HepG2 (cell line): ENCODE data around the gene CCDC88A. TPM values are rescaled to one million over a fixed set of nuclear protein-coding genes. Genes with fewer than 3 reads are reported as not detected.

Source experiments
- ATAC-seq: fragments of 200-7000 bp; cut with Tn5 transposase; 3 replicates; pipeline ENCODE4 v1.9.1; 2020; ENCODE audit warnings: mild to moderate bottlenecking, moderate library complexity
- BruUV-seq: library from RNA; stranded (reverse); fragments of 400-500 nt; replicated peaks from 2 replicates; lab custom pipeline; 2021; lab: Mats Ljungman, UMichigan
- CTCF ChIA-PET: fragments of 300-600 bp; formaldehyde crosslinking; extraction: SDS; loops from one replicate; lab custom pipeline; 2021; ENCODE audit warnings: low total read pairs, inconsistent platforms, low intra/inter-chr PET ratio; lab: Yijun Ruan, JAX
- POLR2A ChIA-PET: fragments of 350-600 bp; sonication (Branson Sonifier 250); formaldehyde crosslinking; loops from one replicate; lab custom pipeline; 2020; ENCODE audit warnings: antibody characterized with exemption, inconsistent platforms; lab: Yijun Ruan, JAX
- DNase-seq: peaks from one replicate; pipeline ENCODE4 v3.0.0-alpha.2; 2015; ENCODE audit warnings: low spot score
- FAIRE-seq: peaks from 3 replicates; lab custom pipeline; 2011; peaks lifted over from hg19 to GRCh38; lab: Jason Lieb, UNC
- H2AFZ ChIP-seq: one replicate; pipeline ENCODE4 v1.6.1; 2011; ENCODE audit warnings: low read length, inconsistent platforms
- H3K27ac ChIP-seq: fragments of 300-600 bp; 3 replicates; pipeline ENCODE4 v1.8.0; 2011; ENCODE audit warnings: mixed run types, mild to moderate bottlenecking, mixed read lengths, low read length, inconsistent platforms; ENCODE audit not compliant: insufficient read depth; ENCODE audit errors: extremely low read length
- H3K27me3 ChIP-seq, 2 experiments: fragments of 200-600 bp in 1 of 2; 2 replicates in 1 of 2; 3 replicates in 1 of 2; pipeline versions ENCODE4 v1.6.0 to v1.8.0; 2011; ENCODE audit warnings: low read length in 2 of 2, mild to moderate bottlenecking in 2 of 2, moderate library complexity in 2 of 2, inconsistent platforms in 1 of 2; ENCODE audit not compliant: insufficient read depth in 2 of 2, control insufficient read depth in 1 of 2
- H3K36me3 ChIP-seq, 2 experiments: fragments of 200-600 bp in 1 of 2; replicated peaks in 1 of 2; 2 replicates in 1 of 2; 3 replicates in 1 of 2; pipeline versions ENCODE4 v1.5.1 to v1.8.0; 2011; ENCODE audit warnings: low read length in 2 of 2, inconsistent platforms in 1 of 2; ENCODE audit not compliant: insufficient read depth in 2 of 2, control insufficient read depth in 1 of 2
- H3K4me1 ChIP-seq: 2 replicates; pipeline ENCODE4 v1.5.1; 2012; ENCODE audit warnings: low read length, inconsistent platforms; ENCODE audit not compliant: insufficient read depth
- H3K4me2 ChIP-seq: 2 replicates; pipeline ENCODE4 v1.6.0; 2011; ENCODE audit warnings: low read depth, low read length, inconsistent platforms
- H3K4me3 ChIP-seq, 3 experiments: fragments of 200-600 bp in 1 of 3; sonication (generic), shearing (Covaris generic) in 1 of 3; replicated peaks in 1 of 3; 2 replicates each; pipeline ENCODE4 v1.5.1; 2011 to 2016; ENCODE audit warnings: low read length in 3 of 3, inconsistent platforms in 2 of 3, low read depth in 2 of 3, mild to moderate bottlenecking in 2 of 3, control low read depth in 1 of 3, mixed read lengths in 1 of 3; ENCODE audit not compliant: insufficient read depth in 1 of 3
- H3K79me2 ChIP-seq: one replicate; pipeline ENCODE4 v1.6.1; 2011; ENCODE audit warnings: low read length, inconsistent platforms; ENCODE audit not compliant: insufficient read depth
- H3K9ac ChIP-seq: 2 replicates; pipeline ENCODE4 v1.6.0; 2011; ENCODE audit warnings: mild to moderate bottlenecking, low read depth, low read length, inconsistent platforms; ENCODE audit not compliant: insufficient read depth
- H3K9me3 ChIP-seq: 2 replicates; pipeline ENCODE4 v1.5.1; 2012; ENCODE audit warnings: mild to moderate bottlenecking, low read length
- H4K20me1 ChIP-seq: 2 replicates; pipeline ENCODE4 v1.6.0; 2011; ENCODE audit warnings: inconsistent platforms, mild to moderate bottlenecking, low read length, moderate library complexity; ENCODE audit not compliant: insufficient read depth
- CBX2 ChIP-seq, 2 experiments: fragments of 200-600 bp in 1 of 2; sonication (generic); formaldehyde crosslinking in 1 of 2; IDR thresholded peaks; 2 replicates each; pipeline versions ENCODE4 v1.7.0 to v1.8.1; 2018 to 2022; ENCODE audit warnings: low read depth in 2 of 2, low read length in 1 of 2, mild to moderate bottlenecking in 1 of 2, missing genetic modification reagents in 1 of 2
- JUN ChIP-seq: sonication (generic); formaldehyde crosslinking; IDR thresholded peaks from 2 replicates; pipeline ENCODE4 v1.4.0; 2020; ENCODE audit warnings: mild to moderate bottlenecking, missing genetic modification reagents
- KLF12 ChIP-seq: sonication (generic); formaldehyde crosslinking; IDR thresholded peaks from 2 replicates; pipeline ENCODE4 v1.4.0; 2020; ENCODE audit warnings: missing genetic modification reagents, borderline replicate concordance
- KMT2A ChIP-seq: sonication (generic); formaldehyde crosslinking; IDR thresholded peaks from 2 replicates; pipeline ENCODE4 v1.4.0; 2020; ENCODE audit warnings: missing genetic modification reagents
- RFX5 ChIP-seq: IDR thresholded peaks from 2 replicates; pipeline ENCODE4 v1.6.1; 2011; ENCODE audit warnings: low read depth, low read length, improper control_type of control experiment
- ZC3H4 ChIP-seq: sonication (generic); formaldehyde crosslinking; IDR thresholded peaks from 2 replicates; pipeline ENCODE4 v1.4.0; 2020; ENCODE audit warnings: missing genetic modification reagents, borderline replicate concordance
- ZNF143 ChIP-seq: sonication (generic); formaldehyde crosslinking; IDR thresholded peaks from 2 replicates; pipeline ENCODE4 v1.4.0; 2020; ENCODE audit warnings: missing genetic modification reagents
- ZNF253 ChIP-seq: sonication (generic); formaldehyde crosslinking; IDR thresholded peaks from 2 replicates; pipeline ENCODE4 v1.8.0; 2022; ENCODE audit warnings: mild to moderate bottlenecking, missing genetic modification reagents, borderline replicate concordance
- ZNF335 ChIP-seq: sonication (generic); formaldehyde crosslinking; IDR thresholded peaks from 2 replicates; pipeline ENCODE4 v1.4.0; 2020; ENCODE audit warnings: missing genetic modification reagents
- ZNF44 ChIP-seq: sonication (generic); formaldehyde crosslinking; IDR thresholded peaks from 2 replicates; pipeline ENCODE4 v1.5.1; 2020; ENCODE audit warnings: mild to moderate bottlenecking, missing genetic modification reagents
- ZNF501 ChIP-seq: sonication (generic); formaldehyde crosslinking; IDR thresholded peaks from 2 replicates; pipeline ENCODE4 v1.5.1; 2020; ENCODE audit warnings: mild to moderate bottlenecking, moderate library complexity, missing genetic modification reagents
- ZSCAN29 ChIP-seq: sonication (generic); formaldehyde crosslinking; conservative IDR thresholded peaks from 2 replicates; pipeline ENCODE4 v1.4.0; 2020; ENCODE audit warnings: mild to moderate bottlenecking, missing genetic modification reagents
- whole genome bisulfite sequencing: methylation state at CpG from one replicate; pipeline ENCODE4 v1.1.6; 2017; ENCODE audit warnings: low lambda C conversion rate; 5-methylcytosine and 5-hydroxymethylcytosine counted together
- in situ Hi-C: cut with HindIII; loops from 2 replicates; pipeline ENCODE4 v1.10.0; 2017; ENCODE audit warnings: low pct_unique_long_range_greater_than_20kb; ENCODE audit not compliant: extremely low pct_ligation_motif_present
- intact Hi-C: fragments of 100-400 bp; cut with micrococcal nuclease; formaldehyde crosslinking; loops from one replicate; pipeline ENCODE4 v1.10.0; 2022; ENCODE audit not compliant: unreplicated experiment
- polyA plus RNA-seq, 8 experiments: library from polyadenylated mRNA; depleted of rRNA in 3 of 8; stranded (reverse) in 7 of 8; unstranded in 1 of 8; fragments of >200 nt; fragmentation: Illumina TruSeq in 4 of 8; extraction: Trizol in 4 of 8; gene quantifications; 2 replicates each; pipeline versions ENCODE4 v1.2.1 to v1.2.3, GENCODE V29; 2011 to 2016; ENCODE audit warnings: low read depth in 4 of 8, missing spikeins in 1 of 8, mixed read lengths in 1 of 8; ENCODE audit not compliant: insufficient read depth in 1 of 8
- total RNA-seq, 5 experiments: library from RNA; depleted of rRNA; stranded (reverse); fragments of >200 nt; fragmentation: Illumina TruSeq; extraction: Trizol; gene quantifications; 2 replicates each; pipeline ENCODE4 v1.2.3, GENCODE V29; 2016; ENCODE audit warnings: low read depth in 1 of 5
- TF ChIP-seq, protein P1 (sequence below): sonication (generic); formaldehyde crosslinking; IDR thresholded peaks from 2 replicates; pipeline ENCODE4 v1.8.1; 2022; ENCODE audit warnings: low read depth, mild to moderate bottlenecking, missing genetic modification reagents
- TF ChIP-seq, protein P2 (sequence below): IDR thresholded peaks from 2 replicates; pipeline ENCODE4 v1.4.0; 2020; ENCODE audit warnings: mild to moderate bottlenecking, missing genetic modification reagents
- TF ChIP-seq, protein P3 (sequence below): sonication (generic); formaldehyde crosslinking; IDR thresholded peaks from 2 replicates; pipeline ENCODE4 v1.5.1; 2020; ENCODE audit warnings: missing genetic modification reagents, mild to moderate bottlenecking, borderline replicate concordance

The CCDC88A gene
- total and polyA plus RNA-seq, 2 of the 13 experiments (the other 11 are each of a cell fraction or from before 2014, with no cell fraction given): 43.2 to 84.1 TPM

DNA sequence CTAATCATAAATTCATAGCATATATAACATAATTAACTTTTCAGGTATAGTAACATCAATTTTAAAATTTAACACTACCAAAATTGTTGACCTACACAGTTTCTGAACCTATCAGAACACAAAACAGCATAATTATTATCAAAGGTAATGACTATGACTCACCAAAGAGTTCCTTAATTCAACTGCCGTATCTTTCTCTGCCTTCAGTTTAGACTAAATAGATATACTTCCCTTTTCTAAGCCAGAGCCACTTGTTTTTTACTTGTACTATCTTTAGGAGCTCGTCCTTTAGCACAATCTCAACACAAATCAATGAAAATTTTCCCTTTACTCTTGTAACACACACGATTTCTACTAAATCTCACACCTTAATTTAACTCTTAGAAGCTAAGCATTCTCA lies 54.4 kb downstream of the CCDC88A start:
- H3K4me2 ChIP-seq: no peak overlapping the region
- H3K27me3 ChIP-seq: no peaks in the 10 kb centered on the region
- H3K4me1 ChIP-seq: no peaks in the 10 kb centered on the region
- H2AFZ ChIP-seq: no peak overlapping the region
- no peaks in the 10 kb centered on the region for H3K9me3 ChIP-seq
- H3K27ac ChIP-seq: no peak overlapping the region
- WGBS: 94% methylated on average over 3 of the region's 3 CpGs
- TF ChIP-seq ZNF335 (CRISPR knock-in tag): no peak
- TF ChIP-seq RFX5: no peak
- TF ChIP-seq ZNF501: no peak
- TF ChIP-seq CBX2 (IDR thresholded peaks at IDR 0.05; ENCODE audit: low read depth, low read length): no peak
- TF ChIP-seq CBX2 (CRISPR knock-in tag; IDR thresholded peaks at IDR 0.05; ENCODE audit: low read depth): no peak
- TF ChIP-seq KLF12: no peak
- TF ChIP-seq, protein P1, sequence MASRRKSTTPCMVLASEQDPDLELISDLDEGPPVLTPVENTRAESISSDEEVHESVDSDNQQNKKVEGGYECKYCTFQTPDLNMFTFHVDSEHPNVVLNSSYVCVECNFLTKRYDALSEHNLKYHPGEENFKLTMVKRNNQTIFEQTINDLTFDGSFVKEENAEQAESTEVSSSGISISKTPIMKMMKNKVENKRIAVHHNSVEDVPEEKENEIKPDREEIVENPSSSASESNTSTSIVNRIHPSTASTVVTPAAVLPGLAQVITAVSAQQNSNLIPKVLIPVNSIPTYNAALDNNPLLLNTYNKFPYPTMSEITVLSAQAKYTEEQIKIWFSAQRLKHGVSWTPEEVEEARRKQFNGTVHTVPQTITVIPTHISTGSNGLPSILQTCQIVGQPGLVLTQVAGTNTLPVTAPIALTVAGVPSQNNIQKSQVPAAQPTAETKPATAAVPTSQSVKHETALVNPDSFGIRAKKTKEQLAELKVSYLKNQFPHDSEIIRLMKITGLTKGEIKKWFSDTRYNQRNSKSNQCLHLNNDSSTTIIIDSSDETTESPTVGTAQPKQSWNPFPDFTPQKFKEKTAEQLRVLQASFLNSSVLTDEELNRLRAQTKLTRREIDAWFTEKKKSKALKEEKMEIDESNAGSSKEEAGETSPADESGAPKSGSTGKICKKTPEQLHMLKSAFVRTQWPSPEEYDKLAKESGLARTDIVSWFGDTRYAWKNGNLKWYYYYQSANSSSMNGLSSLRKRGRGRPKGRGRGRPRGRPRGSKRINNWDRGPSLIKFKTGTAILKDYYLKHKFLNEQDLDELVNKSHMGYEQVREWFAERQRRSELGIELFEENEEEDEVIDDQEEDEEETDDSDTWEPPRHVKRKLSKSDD (CRISPR knock-in tag): no peak
- TF ChIP-seq, protein P2, sequence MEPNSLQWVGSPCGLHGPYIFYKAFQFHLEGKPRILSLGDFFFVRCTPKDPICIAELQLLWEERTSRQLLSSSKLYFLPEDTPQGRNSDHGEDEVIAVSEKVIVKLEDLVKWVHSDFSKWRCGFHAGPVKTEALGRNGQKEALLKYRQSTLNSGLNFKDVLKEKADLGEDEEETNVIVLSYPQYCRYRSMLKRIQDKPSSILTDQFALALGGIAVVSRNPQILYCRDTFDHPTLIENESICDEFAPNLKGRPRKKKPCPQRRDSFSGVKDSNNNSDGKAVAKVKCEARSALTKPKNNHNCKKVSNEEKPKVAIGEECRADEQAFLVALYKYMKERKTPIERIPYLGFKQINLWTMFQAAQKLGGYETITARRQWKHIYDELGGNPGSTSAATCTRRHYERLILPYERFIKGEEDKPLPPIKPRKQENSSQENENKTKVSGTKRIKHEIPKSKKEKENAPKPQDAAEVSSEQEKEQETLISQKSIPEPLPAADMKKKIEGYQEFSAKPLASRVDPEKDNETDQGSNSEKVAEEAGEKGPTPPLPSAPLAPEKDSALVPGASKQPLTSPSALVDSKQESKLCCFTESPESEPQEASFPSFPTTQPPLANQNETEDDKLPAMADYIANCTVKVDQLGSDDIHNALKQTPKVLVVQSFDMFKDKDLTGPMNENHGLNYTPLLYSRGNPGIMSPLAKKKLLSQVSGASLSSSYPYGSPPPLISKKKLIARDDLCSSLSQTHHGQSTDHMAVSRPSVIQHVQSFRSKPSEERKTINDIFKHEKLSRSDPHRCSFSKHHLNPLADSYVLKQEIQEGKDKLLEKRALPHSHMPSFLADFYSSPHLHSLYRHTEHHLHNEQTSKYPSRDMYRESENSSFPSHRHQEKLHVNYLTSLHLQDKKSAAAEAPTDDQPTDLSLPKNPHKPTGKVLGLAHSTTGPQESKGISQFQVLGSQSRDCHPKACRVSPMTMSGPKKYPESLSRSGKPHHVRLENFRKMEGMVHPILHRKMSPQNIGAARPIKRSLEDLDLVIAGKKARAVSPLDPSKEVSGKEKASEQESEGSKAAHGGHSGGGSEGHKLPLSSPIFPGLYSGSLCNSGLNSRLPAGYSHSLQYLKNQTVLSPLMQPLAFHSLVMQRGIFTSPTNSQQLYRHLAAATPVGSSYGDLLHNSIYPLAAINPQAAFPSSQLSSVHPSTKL (CRISPR knock-in tag): no peak
- TF ChIP-seq KMT2A (CRISPR knock-in tag): no peak
- TF ChIP-seq JUN: no peak
- TF ChIP-seq, protein P3, sequence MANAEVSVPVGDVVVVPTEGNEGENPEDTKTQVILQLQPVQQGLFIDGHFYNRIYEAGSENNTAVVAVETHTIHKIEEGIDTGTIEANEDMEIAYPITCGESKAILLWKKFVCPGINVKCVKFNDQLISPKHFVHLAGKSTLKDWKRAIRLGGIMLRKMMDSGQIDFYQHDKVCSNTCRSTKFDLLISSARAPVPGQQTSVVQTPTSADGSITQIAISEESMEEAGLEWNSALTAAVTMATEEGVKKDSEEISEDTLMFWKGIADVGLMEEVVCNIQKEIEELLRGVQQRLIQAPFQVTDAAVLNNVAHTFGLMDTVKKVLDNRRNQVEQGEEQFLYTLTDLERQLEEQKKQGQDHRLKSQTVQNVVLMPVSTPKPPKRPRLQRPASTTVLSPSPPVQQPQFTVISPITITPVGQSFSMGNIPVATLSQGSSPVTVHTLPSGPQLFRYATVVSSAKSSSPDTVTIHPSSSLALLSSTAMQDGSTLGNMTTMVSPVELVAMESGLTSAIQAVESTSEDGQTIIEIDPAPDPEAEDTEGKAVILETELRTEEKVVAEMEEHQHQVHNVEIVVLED (CRISPR knock-in tag): no peak
- no peak for TF ChIP-seq ZC3H4 (CRISPR knock-in tag)
- no peak for TF ChIP-seq ZNF143
- no peak for TF ChIP-seq ZNF253 (CRISPR knock-in tag)
- TF ChIP-seq ZSCAN29 (CRISPR knock-in tag): no peak
- no peak for TF ChIP-seq ZNF44 (CRISPR knock-in tag)
- peaks cover 0 to 8% of the 10 kb centered on the region in 2 experiments; a peak in 4 of 5 replicates for H3K36me3 ChIP-seq
- no peak for DNase-seq
- no peak overlapping the region for H3K9ac ChIP-seq
- intact Hi-C loops (no loop called here), in situ Hi-C loops (no loop called here)
- H3K79me2 ChIP-seq: no peaks in the 10 kb centered on the region
- no peak for ATAC-seq
- CTCF ChIA-PET: no interaction called here
- H4K20me1 ChIP-seq: no peaks in the 10 kb centered on the region
- POLR2A ChIA-PET: interaction anchor here (1.2 kb wide), 1 partner anchor 154 kb away, joined by 4 read pairs; the partner anchor contains the start of gene CFAP36
- no peak for FAIRE-seq
- no peak overlapping the region for H3K4me3 ChIP-seq
- no TSS peak for BruUV-seq
